HEK293T (cell line): ENCODE results near the gene TRIM63.

Experiments
- ARNT ChIP-seq: fragments of 450-650 bp; IDR thresholded peaks from 2 replicates; pipeline ENCODE4 v1.6.1; 2017; ENCODE audit warnings: mild to moderate bottlenecking
- BHLHE40 ChIP-seq: fragments of 450-650 bp; IDR thresholded peaks from 2 replicates; pipeline ENCODE4 v1.6.1; 2016; ENCODE audit warnings: mild to moderate bottlenecking, moderate library complexity, borderline replicate concordance
- ELF4 ChIP-seq: fragments of 450-650 bp; IDR thresholded peaks from 2 replicates; pipeline ENCODE4 v1.6.1; 2017; ENCODE audit warnings: antibody characterized with exemption
- FOXK2 ChIP-seq: fragments of 450-650 bp; IDR thresholded peaks from 2 replicates; pipeline ENCODE4 v1.6.1; 2016; ENCODE audit warnings: mild to moderate bottlenecking
- FOXM1 ChIP-seq: fragments of 450-650 bp; IDR thresholded peaks from 2 replicates; pipeline ENCODE4 v1.6.1; 2017; ENCODE audit warnings: mild to moderate bottlenecking, borderline replicate concordance
- LEF1 ChIP-seq: fragments of 450-650 bp; IDR thresholded peaks from 2 replicates; pipeline ENCODE4 v1.6.1; 2017; ENCODE audit warnings: mild to moderate bottlenecking, borderline replicate concordance
- NFRKB ChIP-seq: fragments of 450-650 bp; IDR thresholded peaks from 2 replicates; pipeline ENCODE4 v1.6.1; 2016; ENCODE audit warnings: mild to moderate bottlenecking, moderate library complexity
- PKNOX1 ChIP-seq: fragments of 450-650 bp; IDR thresholded peaks from 2 replicates; pipeline ENCODE4 v1.6.1; 2016
- SP1 ChIP-seq: fragments of 450-650 bp; IDR thresholded peaks from 2 replicates; pipeline ENCODE4 v1.6.1; 2017
- SUZ12 ChIP-seq: fragments of 450-650 bp; IDR thresholded peaks from 2 replicates; pipeline ENCODE4 v1.6.1; 2016; ENCODE audit warnings: mild to moderate bottlenecking
- TARDBP ChIP-seq: fragments of 450-650 bp; IDR thresholded peaks from 2 replicates; pipeline ENCODE4 v1.6.1; 2016
- ZNF384 ChIP-seq: fragments of 450-650 bp; IDR thresholded peaks from 2 replicates; pipeline ENCODE4 v1.6.1; 2016

GRCh38 chr1:26064553-26064952 is 2.9 kb downstream of the TRIM63 start:
- TF ChIP-seq ZNF384, result no peak
- no peak for TF ChIP-seq SUZ12
- no peak for TF ChIP-seq SP1
- no peak for TF ChIP-seq ELF4
- no peak for TF ChIP-seq FOXK2
- no peak for TF ChIP-seq PKNOX1
- TF ChIP-seq TARDBP, result no peak
- TF ChIP-seq NFRKB, result no peak
- TF ChIP-seq BHLHE40, result no peak
- no peak for TF ChIP-seq FOXM1
- no peak for TF ChIP-seq LEF1
- TF ChIP-seq ARNT, result no peak
